T47D (cell line): ENCODE results near the gene STXBP5.

ENCODE experiments used
- DNase-seq, 2 experiments: peaks; one replicate each; pipeline versions ENCODE4 v3.0.0 to v3.0.0-alpha.2; 2011 to 2012; ENCODE audit warnings: low read depth in 1 of 2, low spot score in 1 of 2
- JUND ChIP-seq: IDR thresholded peaks from 2 replicates; pipeline ENCODE4 v1.6.1; 2012; ENCODE audit warnings: low read depth
- in situ Hi-C: cut with HindIII; loops from 2 replicates; pipeline ENCODE4 v1.10.0; 2016; ENCODE audit warnings: low sequenced_read_pairs, low pct_unique_long_range_greater_than_20kb

Gene STXBP5

DNA sequence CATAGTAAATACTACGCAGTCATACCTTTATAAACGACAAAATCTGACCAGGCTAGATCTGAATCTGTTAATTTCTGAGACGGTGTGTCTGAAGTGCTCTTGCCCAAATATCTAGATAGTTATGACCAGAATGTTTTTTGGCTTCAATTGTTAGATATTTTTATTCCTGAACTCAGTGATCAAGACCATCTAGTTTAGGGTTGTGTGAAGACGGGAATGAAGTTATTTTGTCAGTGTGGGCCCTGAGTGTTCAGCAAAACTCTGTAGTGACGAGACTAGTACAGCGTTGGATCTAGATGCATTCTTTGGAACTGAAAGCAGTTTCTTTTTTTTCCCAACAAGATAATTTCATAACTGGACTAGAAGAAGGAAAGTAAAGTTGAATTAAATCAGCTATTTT lies 3.1 kb downstream of the STXBP5 start:
- TF ChIP-seq JUND = no peak
- no peak for DNase-seq
- in situ Hi-C loops = no loop called here

DNA sequence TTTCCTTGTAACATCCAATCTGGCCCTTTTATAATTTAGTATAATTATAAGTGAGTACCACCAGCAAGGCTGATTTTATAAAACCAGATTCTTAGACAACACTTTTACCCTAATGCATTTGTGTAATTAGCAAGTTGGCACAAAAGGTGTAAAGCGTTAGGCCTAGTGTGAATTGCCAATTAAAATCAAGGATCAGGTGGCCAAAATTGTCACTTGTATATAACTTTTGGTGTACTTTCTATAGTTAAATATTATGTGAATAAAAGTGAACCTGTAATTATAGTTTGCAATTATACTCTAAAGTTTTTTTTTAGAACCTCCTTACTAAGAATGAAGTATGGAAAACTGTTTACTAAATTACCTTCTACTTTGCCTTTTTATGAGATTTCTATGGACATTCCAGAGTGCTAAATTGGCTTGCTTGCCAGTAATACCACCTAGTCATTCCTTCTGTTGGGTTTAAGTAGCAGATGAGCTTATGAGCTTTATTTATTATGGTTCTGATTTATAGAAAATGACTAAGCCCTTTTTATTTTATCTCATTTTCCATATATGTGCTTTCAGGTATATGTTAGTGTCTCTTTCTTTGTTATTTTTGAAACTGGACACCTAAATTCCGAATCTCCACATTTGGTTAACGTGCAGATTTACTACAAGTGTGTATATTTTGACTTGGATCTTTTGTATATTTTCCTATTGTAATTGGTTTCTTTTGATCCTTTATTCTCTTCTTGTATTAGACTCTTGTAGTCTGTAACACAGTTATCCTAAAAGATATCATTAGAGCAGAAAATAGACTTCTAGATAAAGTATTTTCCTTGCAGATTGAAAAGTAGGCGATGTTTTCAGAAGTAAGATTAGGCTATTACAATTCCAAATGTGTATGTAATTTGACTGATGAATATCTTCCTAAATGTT lies 3.9 kb downstream of the STXBP5 start:
- TF ChIP-seq JUND = no peak
- DNase-seq = no peak
- in situ Hi-C loops = no loop called here

DNA sequence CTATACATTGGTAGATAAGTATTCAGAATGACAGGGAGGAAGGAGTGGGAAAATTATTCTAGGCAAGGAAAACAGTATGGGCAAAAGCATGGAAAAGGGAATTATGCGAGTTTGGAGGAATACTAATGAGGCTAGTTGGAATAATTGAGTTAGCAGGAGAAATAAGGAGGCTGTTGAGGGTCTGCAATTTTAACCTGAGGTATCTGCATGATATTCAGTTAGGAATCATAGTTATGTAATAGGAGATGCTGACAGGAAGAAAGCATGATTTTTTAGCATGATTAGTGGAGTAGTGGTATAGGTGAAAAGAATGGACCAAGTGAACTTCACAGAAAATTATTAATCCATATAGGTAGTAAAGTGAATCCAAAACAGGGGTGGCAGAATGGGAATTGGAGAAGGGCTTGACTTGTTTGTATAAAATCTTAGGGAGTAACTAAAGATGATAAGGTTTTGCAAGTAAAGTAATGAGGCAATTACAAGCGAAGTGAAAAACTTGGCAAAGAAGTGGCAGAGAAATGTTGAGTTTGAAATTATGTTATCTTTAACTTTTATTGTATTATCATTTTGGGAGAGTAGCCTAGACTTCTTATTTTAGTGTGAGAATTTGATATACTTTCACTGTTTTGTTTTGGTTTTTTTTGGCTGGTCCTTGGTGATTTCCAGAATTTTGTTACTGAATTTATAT lies 5.7 kb downstream of the STXBP5 start:
- no peak for DNase-seq
- in situ Hi-C loops = no loop called here
- TF ChIP-seq JUND = no peak

DNA sequence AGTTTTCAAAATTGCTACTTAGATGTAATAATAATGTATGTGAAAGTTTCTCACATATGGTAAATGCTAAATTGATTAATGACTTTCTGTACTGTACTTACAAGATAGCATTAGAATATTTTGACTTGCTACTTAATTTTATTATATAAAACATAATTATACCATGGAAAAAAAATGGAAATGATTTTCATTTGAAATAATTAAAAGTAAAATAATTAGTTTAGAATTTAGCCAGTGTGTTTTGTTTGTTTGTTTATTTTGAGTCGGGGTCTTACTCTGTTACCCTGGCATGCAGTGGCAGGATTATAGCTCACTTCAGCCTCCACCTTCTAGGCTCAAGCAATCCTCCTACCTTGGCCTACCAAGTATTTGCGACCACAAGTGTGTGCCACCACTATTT lies 7.1 kb downstream of the STXBP5 start:
- no peak for DNase-seq
- in situ Hi-C loops = no loop called here

DNA sequence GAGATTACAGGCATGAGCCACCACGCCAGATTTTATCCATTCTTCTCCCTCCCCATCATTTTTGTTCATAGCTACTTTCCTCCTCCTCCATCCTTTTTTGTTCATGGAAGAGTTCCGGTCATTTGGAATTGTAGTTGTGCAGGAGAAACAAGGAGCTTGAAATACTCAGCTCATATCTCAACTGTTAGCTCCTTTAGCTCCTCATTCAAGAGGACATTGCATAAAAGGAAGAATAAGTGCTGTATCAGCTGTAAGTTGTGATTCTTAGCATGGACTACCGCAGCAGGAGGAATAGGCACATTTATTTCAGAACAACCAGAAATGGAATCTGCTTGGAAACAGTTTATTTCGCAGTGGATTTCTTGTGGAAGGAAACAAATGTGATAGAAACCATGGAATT lies 7.6 kb downstream of the STXBP5 start:
- no peak for TF ChIP-seq JUND
- in situ Hi-C loops = no loop called here
- no peak for DNase-seq

More for the DNA sequence above, 7.1 kb downstream of the STXBP5 start:
- TF ChIP-seq JUND = no peak

DNA sequence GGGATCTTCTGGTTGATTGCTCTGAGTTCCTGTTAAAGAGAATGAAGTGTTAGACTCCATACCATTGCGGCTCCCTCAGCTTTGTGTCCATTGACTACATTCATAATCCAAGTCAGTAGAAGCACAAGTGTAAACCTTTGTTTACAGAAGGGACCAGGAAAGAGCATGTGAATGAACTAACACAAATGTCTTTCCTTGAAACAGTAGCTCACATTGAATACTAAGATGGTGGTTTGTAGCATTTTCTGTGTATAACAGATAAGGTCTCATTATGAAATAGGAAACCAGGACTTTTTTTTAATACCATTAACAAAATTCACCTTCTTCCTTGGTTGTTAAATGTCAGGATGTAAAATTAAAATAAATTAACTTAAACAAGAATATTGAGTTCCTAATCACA lies 8.4 kb downstream of the STXBP5 start:
- no peak for DNase-seq
- TF ChIP-seq JUND = no peak
- in situ Hi-C loops = no loop called here

DNA sequence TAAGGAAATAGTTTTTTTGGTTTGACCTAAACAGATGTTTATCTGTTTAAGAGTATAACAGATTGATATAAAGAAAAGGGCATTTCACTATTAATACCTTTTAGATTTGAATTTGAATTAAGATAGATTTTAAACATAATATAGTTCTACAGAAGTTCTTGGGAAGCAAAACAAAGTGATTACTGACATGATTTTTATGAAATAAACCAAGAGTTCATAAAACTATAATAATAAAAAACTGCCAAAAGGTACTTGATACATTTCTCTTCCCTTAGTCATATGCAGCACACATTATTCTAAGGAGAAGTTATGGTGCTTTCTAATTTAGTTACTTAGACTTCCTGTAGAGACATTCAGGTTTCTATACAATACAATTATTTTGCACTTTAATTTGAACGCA lies 9.6 kb downstream of the STXBP5 start:
- in situ Hi-C loops = no loop called here

DNA sequence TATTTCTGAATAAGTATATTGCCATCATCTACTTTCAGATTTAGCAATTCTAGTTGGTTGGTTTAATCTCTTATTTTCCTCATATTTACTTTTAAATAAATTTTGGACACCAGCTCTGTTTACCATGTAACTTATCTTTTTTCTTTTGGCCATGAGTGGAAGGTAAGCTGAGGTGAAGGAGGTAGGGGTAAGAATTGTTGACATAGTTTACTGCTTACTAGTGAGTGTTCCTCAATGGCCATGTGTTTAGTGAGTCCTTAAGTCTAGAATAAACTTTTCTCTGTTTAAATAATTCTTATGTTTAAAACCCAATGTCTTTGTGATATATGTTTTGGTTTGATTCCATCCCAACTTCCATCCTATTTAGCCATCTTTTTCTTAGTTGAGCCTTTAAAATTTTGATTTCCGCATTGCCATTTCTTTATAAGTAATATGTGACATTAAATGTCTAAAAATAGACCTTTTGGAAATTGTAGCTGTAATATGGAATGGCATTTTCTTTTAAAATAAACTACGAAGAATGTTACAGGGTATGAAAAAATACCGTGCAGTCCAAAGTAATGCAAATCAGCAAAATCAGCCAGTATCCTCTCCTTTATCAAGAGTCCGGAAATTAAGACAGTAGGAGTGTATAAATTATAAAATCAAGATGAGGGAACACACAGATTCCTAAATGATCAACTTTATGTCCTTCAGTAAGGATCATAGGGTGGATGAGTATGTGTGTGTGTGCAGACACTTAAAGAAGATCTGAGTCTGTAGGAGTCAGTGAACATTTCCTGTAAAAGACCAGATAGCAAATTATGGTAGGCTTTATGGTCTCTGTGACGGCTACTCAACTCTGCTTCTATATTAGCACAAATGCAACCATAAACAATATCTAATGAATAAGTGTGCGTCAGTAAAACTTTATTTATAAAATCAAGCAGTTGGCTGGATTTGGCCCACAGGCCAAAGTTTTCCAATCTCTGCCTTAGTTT lies 10.3 kb downstream of the STXBP5 start:
- TF ChIP-seq JUND = no peak
- in situ Hi-C loops = no loop called here

More for the DNA sequence above, 9.6 kb downstream of the STXBP5 start:
- no peak for DNase-seq
- TF ChIP-seq JUND = no peak

DNA sequence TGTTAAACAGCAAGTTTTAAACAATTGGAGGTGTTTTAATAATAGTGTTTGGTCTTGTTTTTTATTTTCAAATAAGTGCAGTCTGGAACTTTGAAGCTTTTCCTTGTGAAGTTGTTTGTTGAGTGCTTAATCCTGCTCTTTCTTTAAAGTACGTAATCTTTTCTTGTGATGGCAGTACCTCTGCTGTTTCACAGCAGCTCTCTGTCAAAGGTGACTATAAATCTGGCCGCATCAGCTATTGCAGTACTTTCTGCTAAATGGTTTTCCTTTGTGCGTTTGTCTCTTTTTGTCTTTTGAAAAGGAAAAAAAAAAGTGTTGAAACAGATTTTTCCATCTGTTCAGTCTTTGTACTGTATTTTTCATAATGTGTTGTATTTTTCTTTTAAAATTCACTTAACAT lies 12.7 kb downstream of the STXBP5 start:
- no peak for TF ChIP-seq JUND
- no peak for DNase-seq
- in situ Hi-C loops = no loop called here

More for the DNA sequence above, 10.3 kb downstream of the STXBP5 start:
- no peak for DNase-seq

DNA sequence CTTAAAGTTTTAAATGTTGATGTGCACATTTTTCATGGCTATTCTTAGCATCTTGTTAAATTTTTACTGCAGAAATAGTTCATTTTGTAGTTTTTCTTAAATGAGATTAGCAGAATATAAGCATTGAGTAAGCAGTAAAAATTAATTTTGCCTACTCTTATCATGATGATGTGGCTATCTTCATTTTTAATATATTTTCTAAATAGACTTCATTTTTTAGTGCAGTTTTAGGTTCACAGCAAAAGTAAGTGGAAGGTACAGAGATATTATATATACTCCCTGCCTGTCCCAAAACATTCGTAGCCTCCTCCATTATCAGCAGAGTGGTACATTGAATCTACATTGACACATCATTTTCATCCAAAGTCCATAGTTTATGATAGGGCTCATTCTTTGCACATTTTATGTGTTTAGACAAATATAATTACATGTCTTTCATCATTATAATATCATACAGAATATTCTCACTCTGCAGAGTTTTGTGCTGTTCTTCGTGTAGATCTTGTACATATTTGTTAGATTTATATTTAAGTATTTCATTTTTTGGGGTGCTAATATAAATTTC lies 13.7 kb downstream of the STXBP5 start:
- in situ Hi-C loops = no loop called here
- TF ChIP-seq JUND = no peak

DNA sequence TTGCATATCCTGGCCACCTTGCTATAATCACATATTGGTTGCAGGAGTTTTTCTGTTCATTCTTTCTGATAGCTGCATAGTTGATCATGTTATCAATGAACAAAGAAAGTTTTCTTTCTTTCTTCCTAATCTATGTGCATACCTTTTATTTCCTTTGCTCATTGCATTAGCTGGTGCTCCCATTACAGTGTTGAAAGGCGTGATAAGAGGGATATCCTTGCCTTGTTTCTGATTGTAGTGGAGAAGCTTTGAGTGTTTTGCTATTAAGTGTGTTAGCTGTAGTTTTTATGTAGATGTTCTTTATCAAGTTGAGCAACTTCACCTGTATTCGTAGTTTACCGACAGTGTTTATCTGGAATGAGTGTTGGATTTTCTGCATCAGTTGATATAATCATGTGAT lies 14.6 kb downstream of the STXBP5 start:
- in situ Hi-C loops = no loop called here
- no peak for TF ChIP-seq JUND
- DNase-seq = no peak

More for the DNA sequence above, 13.7 kb downstream of the STXBP5 start:
- DNase-seq = no peak

DNA sequence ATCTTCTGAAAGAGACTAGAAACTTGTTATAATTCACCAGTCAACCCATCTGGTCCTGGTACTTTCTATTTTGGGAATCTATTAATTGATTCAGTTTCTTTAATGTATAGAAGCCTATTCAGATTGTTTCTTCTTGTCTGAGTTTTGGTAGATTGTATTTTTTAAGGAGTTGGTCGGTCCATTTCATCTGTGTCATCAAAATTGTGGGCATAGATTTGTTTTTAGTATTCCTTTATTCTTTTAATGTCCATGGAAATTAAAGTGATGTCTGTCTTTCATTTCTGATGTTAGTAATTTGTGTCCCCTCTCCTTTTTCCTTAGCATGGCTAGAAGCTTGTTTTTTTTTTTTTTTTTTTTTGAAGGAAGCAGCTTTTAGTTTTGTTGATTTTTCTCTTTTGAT lies 15.2 kb downstream of the STXBP5 start:
- TF ChIP-seq JUND = no peak
- in situ Hi-C loops = no loop called here
- DNase-seq = no peak
